Subcutaneous adipose tissue (tissue), 4 donors: ENCODE measurements around the gene MTMR6. TPM values are rescaled to one million over a fixed set of nuclear protein-coding genes. Genes with fewer than 3 reads are reported as not detected.

ENCODE experiments used
- total RNA-seq, 4 donors: library from RNA; depleted of rRNA; stranded (reverse); fragments of >200 nt; gene quantifications; one replicate each; pipeline ENCODE4 v1.1.0, GENCODE V29; 2016
- TF ChIP-seq, protein P1 (sequence below): fragments of 450-650 bp; IDR thresholded peaks from one replicate; pipeline ENCODE4 v1.5.1; 2016; ENCODE audit warnings: low read depth, mild to moderate bottlenecking, control low read depth, antibody characterized with exemption, moderate library complexity

The MTMR6 gene
- total RNA-seq, 4 donors from 2014 or later, result 13.9 to 29.6 (median 23.1) TPM

DNA sequence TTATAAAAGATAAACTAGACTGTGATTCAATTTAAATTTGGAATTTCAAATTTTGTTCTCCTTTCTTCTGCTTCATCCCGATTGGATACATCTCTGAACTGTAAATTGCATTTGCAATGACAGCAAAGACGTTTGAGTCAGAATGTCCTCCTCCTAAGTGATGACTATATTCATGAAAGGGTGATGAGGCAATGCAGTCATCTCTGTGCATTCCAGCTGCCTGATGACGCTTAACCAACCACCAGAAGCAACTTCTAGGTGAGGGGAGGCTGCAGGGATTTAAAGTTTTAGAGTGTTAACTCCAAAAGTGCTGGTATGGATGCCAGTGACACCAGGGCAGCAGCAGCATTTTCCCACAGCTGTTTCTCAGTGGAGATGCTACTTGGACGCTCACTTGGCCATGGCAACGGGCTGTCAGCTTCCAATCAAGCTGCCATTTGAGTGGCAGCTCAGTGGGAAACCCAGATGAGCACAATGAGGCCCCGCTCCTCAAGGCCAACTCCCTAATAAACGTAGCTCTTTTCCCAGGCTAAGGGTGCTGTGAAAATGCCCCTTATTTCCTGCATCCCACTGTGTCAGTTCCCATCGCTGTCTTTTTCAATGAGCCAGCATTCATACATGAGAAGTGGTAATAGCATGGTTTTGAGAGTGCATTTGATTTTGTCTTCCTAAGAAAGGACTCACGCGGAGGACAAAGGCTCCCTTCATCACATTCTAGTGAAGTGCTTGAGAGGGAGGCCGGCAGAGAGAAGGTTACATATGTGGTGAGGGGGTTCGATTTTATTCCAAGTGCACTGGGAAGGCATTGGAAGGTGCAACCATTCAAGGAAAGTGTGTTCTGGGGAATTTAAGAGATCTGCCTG, 70.0 kb downstream of the MTMR6 start:
- TF ChIP-seq, protein P1, sequence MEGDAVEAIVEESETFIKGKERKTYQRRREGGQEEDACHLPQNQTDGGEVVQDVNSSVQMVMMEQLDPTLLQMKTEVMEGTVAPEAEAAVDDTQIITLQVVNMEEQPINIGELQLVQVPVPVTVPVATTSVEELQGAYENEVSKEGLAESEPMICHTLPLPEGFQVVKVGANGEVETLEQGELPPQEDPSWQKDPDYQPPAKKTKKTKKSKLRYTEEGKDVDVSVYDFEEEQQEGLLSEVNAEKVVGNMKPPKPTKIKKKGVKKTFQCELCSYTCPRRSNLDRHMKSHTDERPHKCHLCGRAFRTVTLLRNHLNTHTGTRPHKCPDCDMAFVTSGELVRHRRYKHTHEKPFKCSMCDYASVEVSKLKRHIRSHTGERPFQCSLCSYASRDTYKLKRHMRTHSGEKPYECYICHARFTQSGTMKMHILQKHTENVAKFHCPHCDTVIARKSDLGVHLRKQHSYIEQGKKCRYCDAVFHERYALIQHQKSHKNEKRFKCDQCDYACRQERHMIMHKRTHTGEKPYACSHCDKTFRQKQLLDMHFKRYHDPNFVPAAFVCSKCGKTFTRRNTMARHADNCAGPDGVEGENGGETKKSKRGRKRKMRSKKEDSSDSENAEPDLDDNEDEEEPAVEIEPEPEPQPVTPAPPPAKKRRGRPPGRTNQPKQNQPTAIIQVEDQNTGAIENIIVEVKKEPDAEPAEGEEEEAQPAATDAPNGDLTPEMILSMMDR, result no peak

DNA sequence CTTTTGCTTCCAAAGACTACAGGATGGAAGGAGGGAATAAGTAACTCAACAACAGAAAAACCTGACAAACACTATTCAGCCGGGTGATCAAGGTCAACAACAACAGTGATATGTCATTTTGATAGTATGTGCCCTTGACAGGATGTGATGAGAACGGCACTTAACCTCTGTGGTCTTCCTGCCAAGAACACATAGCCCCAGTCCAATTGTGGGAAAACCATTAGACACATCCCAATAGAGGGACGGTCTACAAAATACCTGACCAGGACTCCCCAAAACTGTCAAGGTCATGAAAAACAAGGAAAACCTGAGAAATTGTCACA, 72.1 kb downstream of the MTMR6 start:
- TF ChIP-seq, protein P1, result no peak

DNA sequence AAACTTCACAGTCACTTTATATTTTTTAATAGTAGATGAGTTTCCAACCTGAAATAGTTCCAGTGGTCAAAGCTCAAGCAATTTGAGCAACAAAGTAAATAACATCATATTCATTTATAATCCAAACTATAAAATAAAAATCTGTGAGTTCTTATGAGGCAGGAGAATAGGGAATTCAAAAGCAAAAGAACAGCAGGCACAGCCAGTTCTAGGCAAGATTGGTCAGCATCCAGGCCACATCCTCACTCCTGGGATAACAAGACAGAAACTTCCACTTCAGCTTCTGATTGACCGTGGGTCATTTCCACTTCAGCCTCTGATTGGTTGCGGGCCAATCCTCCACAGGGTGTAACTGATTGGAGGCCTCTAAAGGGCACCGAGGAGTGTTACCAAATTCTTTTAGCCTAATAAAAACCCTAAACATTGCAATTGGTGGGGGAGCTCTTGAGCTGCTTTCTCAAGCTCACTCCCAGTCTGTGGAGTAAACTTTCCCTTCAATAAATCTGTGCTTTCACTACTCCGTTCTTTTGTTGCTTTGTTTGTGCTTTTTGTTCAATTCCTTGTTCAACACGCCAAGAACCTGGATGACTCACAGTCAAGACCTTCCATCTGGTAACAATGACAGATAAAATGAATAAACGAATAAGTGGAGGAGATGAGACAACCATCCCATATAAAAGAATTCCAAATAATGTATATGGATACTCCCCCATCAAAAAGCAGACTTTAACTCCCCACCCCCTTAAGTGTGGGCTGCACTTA, 72.6 kb downstream of the MTMR6 start:
- TF ChIP-seq, protein P1, result no peak

DNA sequence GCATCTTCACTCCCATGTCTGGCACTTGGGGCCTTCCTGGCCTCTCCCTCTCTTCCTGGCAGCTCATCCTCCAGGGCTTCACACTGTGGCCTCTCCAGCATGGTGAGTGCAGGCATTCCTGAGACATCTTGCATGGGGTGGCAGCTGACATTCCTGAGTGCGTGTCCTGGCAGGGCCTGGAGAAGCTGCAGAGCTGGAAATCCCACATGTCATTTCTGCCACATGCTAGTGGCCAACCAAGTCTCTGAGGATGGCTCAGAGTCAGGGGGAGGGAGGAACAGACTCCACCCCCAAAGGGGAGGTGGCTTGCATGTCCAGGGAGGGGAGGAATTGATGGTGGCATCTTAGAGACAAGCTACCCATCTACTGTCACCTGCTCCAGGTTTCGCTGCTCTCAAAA, 73.6 kb downstream of the MTMR6 start:
- TF ChIP-seq, protein P1, result no peak

DNA sequence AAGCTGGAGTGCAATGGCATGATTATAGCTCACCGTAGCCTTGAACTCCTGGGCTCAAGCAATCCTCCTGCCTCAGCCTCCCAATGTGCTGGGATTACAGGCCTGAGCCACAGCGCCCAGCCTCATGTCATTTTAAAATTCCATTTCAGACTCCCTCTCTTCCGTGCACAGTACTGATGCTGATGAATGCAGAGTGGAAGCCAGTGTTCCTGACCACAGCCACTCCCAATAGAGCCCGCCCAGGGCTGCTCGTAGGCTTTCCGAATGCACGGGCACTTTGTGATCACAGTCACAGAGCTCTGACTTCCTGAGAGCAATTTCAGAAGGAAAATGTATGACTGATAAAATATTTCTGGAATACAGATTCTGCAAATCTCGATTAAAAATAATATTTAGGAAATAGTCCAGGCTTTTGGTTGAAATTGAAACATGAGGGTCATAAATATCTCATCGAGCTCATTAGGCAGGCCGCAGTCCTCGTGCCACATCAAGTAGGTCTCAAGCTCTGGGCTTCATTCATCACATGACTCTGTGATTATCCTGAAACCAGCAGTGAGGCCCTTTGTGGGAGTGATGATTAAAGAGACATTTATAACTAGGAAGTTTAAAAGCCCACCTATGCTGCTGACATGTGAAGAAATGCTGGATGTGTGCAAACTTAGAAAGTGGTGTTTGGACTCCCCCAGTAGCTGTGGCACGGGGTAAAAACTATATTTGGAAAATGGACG, 76.3 kb downstream of the MTMR6 start:
- TF ChIP-seq, protein P1, result no peak

DNA sequence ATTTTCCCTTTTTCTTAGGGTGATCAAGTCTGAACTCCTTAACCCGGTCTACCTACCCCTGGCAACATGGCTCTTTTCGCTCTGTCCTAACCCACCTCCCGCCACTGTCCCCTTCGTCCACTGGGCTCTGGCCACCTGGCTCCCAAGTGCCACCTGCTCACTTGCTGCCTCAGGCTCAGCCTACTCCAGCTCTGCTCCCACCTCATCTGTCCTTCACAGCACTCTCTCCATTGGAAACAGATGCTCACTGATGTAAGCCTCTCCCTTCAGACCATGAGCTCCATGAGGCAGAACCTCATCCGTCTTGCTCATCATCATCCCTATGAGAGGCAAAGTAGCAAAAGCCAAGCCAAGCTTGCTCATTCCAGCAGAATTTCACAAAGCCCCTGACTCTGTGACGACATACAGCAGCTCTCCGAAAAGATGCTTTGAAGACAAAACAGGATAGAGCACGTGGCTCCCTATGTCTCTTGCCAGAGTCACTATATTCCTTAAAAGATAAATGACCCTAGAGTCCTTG, 79.9 kb downstream of the MTMR6 start:
- TF ChIP-seq, protein P1, result no peak

DNA sequence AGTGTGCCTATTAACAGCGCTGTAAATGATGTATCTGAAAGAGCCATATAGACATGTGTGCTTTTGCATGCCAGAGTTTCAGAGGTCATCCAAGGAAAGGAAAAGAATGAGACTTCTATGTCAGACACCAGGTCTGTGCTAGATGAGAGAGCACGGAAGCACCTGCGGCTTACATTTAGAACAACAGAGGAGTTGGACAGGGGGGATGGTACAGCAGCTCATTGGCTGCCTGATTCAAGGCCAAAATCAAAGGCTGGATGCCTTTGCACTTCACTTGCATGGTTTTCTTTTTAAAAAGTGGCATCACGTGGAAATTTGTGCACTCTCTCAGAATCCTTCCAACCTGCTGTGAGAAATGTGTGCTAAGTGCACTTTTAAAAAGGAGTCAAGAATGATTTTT, 82.4 kb downstream of the MTMR6 start:
- TF ChIP-seq, protein P1, result no peak
